ENCODE data around the gene TMEM60.
A peak's percentile ranks its signal among the peaks of the same experiment; 100 is the strongest.

TMEM60 gene

GRCh38 chr7:77813180-77813579 is 14.9 kb upstream of the TMEM60 start:
- no peak for TF ChIP-seq CTCF (IDR thresholded peaks at IDR 0.05; ENCODE audit: insufficient read depth, low read depth, low read length, missing control alignments)
- DNase-seq (ENCODE audit: low read depth), result no peak

GRCh38 chr7:77812290-77812685 is 14.1 kb upstream of the TMEM60 start:
- H3K4me3 ChIP-seq (ENCODE audit: low read length), result no peak overlapping the region
- peak; percentile 51 for DNase-seq (ENCODE audit: low read depth)
- no peak for TF ChIP-seq CTCF (IDR thresholded peaks at IDR 0.05; ENCODE audit: insufficient read depth, low read depth, low read length, missing control alignments)

More at GRCh38 chr7:77813180-77813579, 14.9 kb upstream of the TMEM60 start:
- H3K4me3 ChIP-seq (ENCODE audit: low read length), result no peak overlapping the region

GRCh38 chr7:77811516-77812289 is 13.5 kb upstream of the TMEM60 start:
- TF ChIP-seq CTCF (IDR thresholded peaks at IDR 0.05; ENCODE audit: insufficient read depth, low read depth, low read length, missing control alignments), result no peak
- no peak overlapping the region for H3K4me3 ChIP-seq (ENCODE audit: low read length)
- DNase-seq (ENCODE audit: low read depth), result no peak

- DNase-seq (ENCODE audit: low read depth), result no peak
- no peak for TF ChIP-seq CTCF (IDR thresholded peaks at IDR 0.05; ENCODE audit: insufficient read depth, low read depth, low read length, missing control alignments)
- no peak overlapping the region for H3K4me3 ChIP-seq (ENCODE audit: low read length)
Observed at GRCh38 chr7:77808517-77808916, 10.3 kb upstream of the TMEM60 start.

- no peak overlapping the region for H3K4me3 ChIP-seq (ENCODE audit: low read length)
- TF ChIP-seq CTCF (IDR thresholded peaks at IDR 0.05; ENCODE audit: insufficient read depth, low read depth, low read length, missing control alignments), result no peak
- DNase-seq (ENCODE audit: low read depth), result no peak
Observed at GRCh38 chr7:77806425-77806824, 8.2 kb upstream of the TMEM60 start.

- DNase-seq (ENCODE audit: low read depth), result no peak
- TF ChIP-seq CTCF (IDR thresholded peaks at IDR 0.05; ENCODE audit: insufficient read depth, low read depth, low read length, missing control alignments), result no peak
- H3K4me3 ChIP-seq (ENCODE audit: low read length), result no peak overlapping the region
Observed at GRCh38 chr7:77802557-77803405, 4.5 kb upstream of the TMEM60 start.

All from epithelial cell of esophagus (primary cell).